ENCODE measurements around the gene ORAI1. TPM values are rescaled to one million over a fixed set of nuclear protein-coding genes. Genes with fewer than 3 reads are reported as not detected.

Gene ORAI1
- total and polyA plus RNA-seq, 2 of the 13 experiments (the other 11 are each of a cell fraction or from before 2014, with no cell fraction given) = 9.2 to 17.2 TPM

DNA sequence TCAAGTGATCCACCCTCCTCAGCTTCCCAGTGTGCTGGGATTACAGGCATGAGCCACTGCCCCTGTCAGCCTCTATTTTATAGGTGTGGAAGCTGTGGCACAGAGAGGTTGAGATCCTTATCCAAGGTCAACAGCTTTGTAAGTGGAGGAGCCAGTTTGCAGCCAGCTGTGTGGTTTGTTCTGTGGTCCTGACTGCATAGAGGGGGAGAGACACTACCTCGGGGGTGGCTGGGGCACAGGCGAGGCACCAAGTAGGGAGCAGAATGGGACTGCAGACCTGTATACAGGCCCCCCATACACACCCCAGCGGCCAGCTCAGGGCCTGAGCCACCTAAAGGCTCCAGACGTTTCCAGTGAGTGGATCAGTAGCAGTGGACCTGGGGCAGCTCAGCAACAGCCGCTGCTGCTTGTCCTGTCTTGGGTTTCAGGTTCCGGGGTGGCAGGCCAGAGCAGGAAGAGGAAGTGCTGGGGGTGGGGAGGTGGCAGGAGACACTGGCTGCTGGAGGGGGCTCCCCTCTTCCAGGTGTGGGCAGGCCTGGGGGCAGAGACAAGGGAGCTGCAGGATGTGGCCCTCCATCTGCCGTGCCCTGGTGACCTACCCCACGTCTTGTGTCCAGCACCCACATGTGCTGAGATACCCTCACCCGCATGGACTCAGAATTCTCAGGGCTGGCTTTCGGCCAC, 11.0 kb downstream of the ORAI1 start (continued):
- TF ChIP-seq, protein P1, sequence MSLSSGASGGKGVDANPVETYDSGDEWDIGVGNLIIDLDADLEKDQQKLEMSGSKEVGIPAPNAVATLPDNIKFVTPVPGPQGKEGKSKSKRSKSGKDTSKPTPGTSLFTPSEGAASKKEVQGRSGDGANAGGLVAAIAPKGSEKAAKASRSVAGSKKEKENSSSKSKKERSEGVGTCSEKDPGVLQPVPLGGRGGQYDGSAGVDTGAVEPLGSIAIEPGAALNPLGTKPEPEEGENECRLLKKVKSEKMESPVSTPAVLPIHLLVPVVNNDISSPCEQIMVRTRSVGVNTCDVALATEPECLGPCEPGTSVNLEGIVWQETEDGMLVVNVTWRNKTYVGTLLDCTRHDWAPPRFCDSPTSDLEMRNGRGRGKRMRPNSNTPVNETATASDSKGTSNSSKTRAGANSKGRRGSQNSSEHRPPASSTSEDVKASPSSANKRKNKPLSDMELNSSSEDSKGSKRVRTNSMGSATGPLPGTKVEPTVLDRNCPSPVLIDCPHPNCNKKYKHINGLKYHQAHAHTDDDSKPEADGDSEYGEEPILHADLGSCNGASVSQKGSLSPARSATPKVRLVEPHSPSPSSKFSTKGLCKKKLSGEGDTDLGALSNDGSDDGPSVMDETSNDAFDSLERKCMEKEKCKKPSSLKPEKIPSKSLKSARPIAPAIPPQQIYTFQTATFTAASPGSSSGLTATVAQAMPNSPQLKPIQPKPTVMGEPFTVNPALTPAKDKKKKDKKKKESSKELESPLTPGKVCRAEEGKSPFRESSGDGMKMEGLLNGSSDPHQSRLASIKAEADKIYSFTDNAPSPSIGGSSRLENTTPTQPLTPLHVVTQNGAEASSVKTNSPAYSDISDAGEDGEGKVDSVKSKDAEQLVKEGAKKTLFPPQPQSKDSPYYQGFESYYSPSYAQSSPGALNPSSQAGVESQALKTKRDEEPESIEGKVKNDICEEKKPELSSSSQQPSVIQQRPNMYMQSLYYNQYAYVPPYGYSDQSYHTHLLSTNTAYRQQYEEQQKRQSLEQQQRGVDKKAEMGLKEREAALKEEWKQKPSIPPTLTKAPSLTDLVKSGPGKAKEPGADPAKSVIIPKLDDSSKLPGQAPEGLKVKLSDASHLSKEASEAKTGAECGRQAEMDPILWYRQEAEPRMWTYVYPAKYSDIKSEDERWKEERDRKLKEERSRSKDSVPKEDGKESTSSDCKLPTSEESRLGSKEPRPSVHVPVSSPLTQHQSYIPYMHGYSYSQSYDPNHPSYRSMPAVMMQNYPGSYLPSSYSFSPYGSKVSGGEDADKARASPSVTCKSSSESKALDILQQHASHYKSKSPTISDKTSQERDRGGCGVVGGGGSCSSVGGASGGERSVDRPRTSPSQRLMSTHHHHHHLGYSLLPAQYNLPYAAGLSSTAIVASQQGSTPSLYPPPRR (CRISPR knock-in tag; IDR thresholded peaks at IDR 0.05; ENCODE audit: borderline replicate concordance) = no peak
- TF ChIP-seq NFKBIZ (CRISPR knock-in tag; IDR thresholded peaks at IDR 0.05) (no peak), RBM22 (optimal IDR thresholded peaks at IDR 0.05; ENCODE audit: low read length) (no peak), ZNF768 (CRISPR knock-in tag; IDR thresholded peaks at IDR 0.05) (peak; percentile 72)

- peaks cover 3% of the 10 kb centered on the region in 2 experiments; a peak in 2 of 5 replicates for H3K36me3 ChIP-seq (replicated peaks in 1 of 2; ENCODE audit: control insufficient read depth in 1 of 2, insufficient read depth in 2 of 2, low read length in 2 of 2)
- no peaks in the 10 kb centered on the region for H3K27me3 ChIP-seq (ENCODE audit: control insufficient read depth in 1 of 2, insufficient read depth in 2 of 2, low read length in 2 of 2)
- H3K4me3 ChIP-seq (replicated peaks in 1 of 3; ENCODE audit: insufficient read depth in 1 of 3, low read depth in 2 of 3, low read length in 3 of 3) = no peak overlapping the region
- H2AFZ ChIP-seq (ENCODE audit: low read length) = no peak overlapping the region
- BruUV-seq (replicated peaks) = no TSS peak
- ATAC-seq (peak; percentile 48), DNase-seq (ENCODE audit: low spot score) (no peak), FAIRE-seq (no peak)
- H3K79me2 ChIP-seq (ENCODE audit: insufficient read depth, low read length) = peaks cover 2% of the 10 kb centered on the region
- H3K9ac ChIP-seq (ENCODE audit: insufficient read depth, low read depth, low read length) = no peak overlapping the region
- ChIA-PET POLR2A (no interaction called here), CTCF (ENCODE audit: low intra/inter-chr PET ratio, low total read pairs) (no interaction called here)
- H3K4me2 ChIP-seq (ENCODE audit: low read depth, low read length) = no peak overlapping the region
- peaks cover 9% of the 10 kb centered on the region; the same call in 1 of the 2 replicates for H3K4me1 ChIP-seq (ENCODE audit: insufficient read depth, low read length)
- intact Hi-C loops (cut with micrococcal nuclease; ENCODE audit: unreplicated experiment) (no loop called here), in situ Hi-C loops (cut with HindIII; ENCODE audit: extremely low pct_ligation_motif_present, low pct_unique_long_range_greater_than_20kb) (no loop called here)
- 89% methylated on average over 12 of the region's 14 CpGs for WGBS (ENCODE audit: low lambda C conversion rate)
- no peak overlapping the region for H3K27ac ChIP-seq (ENCODE audit: extremely low read length, insufficient read depth, low read length)
- no peaks in the 10 kb centered on the region for H3K9me3 ChIP-seq (ENCODE audit: low read length)
- no peaks in the 10 kb centered on the region for H4K20me1 ChIP-seq (ENCODE audit: insufficient read depth, low read length)
- peak; percentile 42; the same call in 1 of the 2 replicates for TF ChIP-seq ZMYM3 (CRISPR knock-in tag; IDR thresholded peaks at IDR 0.05)
- no peak for TF ChIP-seq ZNF10 (CRISPR knock-in tag; IDR thresholded peaks at IDR 0.05; ENCODE audit: borderline replicate concordance, low read depth)
- peak; percentile 66; the same call in 1 of the 2 replicates for TF ChIP-seq CHD4 (IDR thresholded peaks at IDR 0.05; ENCODE audit: borderline replicate concordance, low read length)
- no peak for TF ChIP-seq ZBTB21 (CRISPR knock-in tag; IDR thresholded peaks at IDR 0.05)
- TF ChIP-seq HNRNPL (IDR thresholded peaks at IDR 0.05; ENCODE audit: low read depth, low read length) = 0 out of 2 replicates have a peak, but pooled peaks have one; percentile 42
- TF ChIP-seq U2AF2 (IDR thresholded peaks at IDR 0.05; ENCODE audit: low read depth, low read length) = no peak
- peak; percentile 46 for TF ChIP-seq AGO2 (optimal IDR thresholded peaks at IDR 0.05; ENCODE audit: low read depth, low read length)
- TF ChIP-seq RELA (CRISPR knock-in tag; IDR thresholded peaks at IDR 0.05) = no peak
- no peak for TF ChIP-seq ZNF382 (CRISPR knock-in tag; IDR thresholded peaks at IDR 0.05; ENCODE audit: borderline replicate concordance)
- TF ChIP-seq, protein P2, sequence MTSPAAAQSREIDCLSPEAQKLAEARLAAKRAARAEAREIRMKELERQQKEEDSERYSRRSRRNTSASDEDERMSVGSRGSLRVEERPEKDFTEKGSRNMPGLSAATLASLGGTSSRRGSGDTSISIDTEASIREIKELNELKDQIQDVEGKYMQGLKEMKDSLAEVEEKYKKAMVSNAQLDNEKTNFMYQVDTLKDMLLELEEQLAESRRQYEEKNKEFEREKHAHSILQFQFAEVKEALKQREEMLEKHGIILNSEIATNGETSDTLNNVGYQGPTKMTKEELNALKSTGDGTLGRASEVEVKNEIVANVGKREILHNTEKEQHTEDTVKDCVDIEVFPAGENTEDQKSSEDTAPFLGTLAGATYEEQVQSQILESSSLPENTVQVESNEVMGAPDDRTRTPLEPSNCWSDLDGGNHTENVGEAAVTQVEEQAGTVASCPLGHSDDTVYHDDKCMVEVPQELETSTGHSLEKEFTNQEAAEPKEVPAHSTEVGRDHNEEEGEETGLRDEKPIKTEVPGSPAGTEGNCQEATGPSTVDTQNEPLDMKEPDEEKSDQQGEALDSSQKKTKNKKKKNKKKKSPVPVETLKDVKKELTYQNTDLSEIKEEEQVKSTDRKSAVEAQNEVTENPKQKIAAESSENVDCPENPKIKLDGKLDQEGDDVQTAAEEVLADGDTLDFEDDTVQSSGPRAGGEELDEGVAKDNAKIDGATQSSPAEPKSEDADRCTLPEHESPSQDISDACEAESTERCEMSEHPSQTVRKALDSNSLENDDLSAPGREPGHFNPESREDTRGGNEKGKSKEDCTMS (CRISPR knock-in tag; conservative IDR thresholded peaks at IDR 0.05) = no peak
Measured at GRCh38 chr12:121638298-121639202, 12.2 kb downstream of the ORAI1 start.
